HepG2 (cell line): Measurements from ENCODE around the gene B4GALT1.

Experiments used
- CEBPB ChIP-seq: IDR thresholded peaks from 2 replicates; pipeline ENCODE4 v1.6.1; 2011; ENCODE audit warnings: low read depth, low read length, improper control_type of control experiment, borderline replicate concordance
- CENPBD1 ChIP-seq: sonication (generic); formaldehyde crosslinking; IDR thresholded peaks from 2 replicates; pipeline ENCODE4 v1.8.0; 2022; ENCODE audit warnings: missing genetic modification reagents, low read depth, mild to moderate bottlenecking, borderline replicate concordance
- CTCF ChIP-seq: sonication (generic); formaldehyde crosslinking; IDR thresholded peaks from 2 replicates; pipeline ENCODE4 v1.5.0; 2020; ENCODE audit warnings: mild to moderate bottlenecking, missing genetic modification reagents, moderate library complexity
- KLF13 ChIP-seq: sonication (generic); formaldehyde crosslinking; IDR thresholded peaks from 2 replicates; pipeline ENCODE4 v1.4.0; 2020; ENCODE audit warnings: mild to moderate bottlenecking, missing genetic modification reagents
- MAZ ChIP-seq, 2 experiments: sonication (generic) in 1 of 2; formaldehyde crosslinking in 1 of 2; IDR thresholded peaks; 2 replicates each; pipeline versions ENCODE4 v1.5.0 to v1.6.1; 2012 to 2020; ENCODE audit warnings: low read depth in 2 of 2, mild to moderate bottlenecking in 2 of 2, borderline replicate concordance in 1 of 2, improper control_type of control experiment in 1 of 2, low read length in 1 of 2, missing genetic modification reagents in 1 of 2, moderate library complexity in 1 of 2
- MXI1 ChIP-seq: IDR thresholded peaks from 3 replicates; pipeline ENCODE4 v1.6.1; 2012; ENCODE audit warnings: low read depth, low read length, inconsistent platforms, borderline replicate concordance
- PBX2 ChIP-seq: IDR thresholded peaks from 2 replicates; pipeline ENCODE4 v1.6.1; 2016; ENCODE audit warnings: control low read depth
- PHB2 ChIP-seq: fragments of 450-650 bp; IDR thresholded peaks from 2 replicates; pipeline ENCODE4 v1.6.1; 2018; ENCODE audit not compliant: partially characterized antibody
- POLR2A ChIP-seq, 2 experiments: IDR thresholded peaks; 2 replicates each; pipeline ENCODE4 v1.6.1; 2011; ENCODE audit warnings: low read depth in 2 of 2, low read length in 2 of 2, mild to moderate bottlenecking in 1 of 2, moderate library complexity in 1 of 2; ENCODE audit not compliant: insufficient read depth in 1 of 2
- ZNF780A ChIP-seq: sonication (generic); formaldehyde crosslinking; IDR thresholded peaks from 2 replicates; pipeline ENCODE4 v1.8.0; 2022; ENCODE audit warnings: mild to moderate bottlenecking, missing genetic modification reagents, moderate library complexity

GRCh38 chr9:33140401-33141360 is 26.5 kb downstream of the B4GALT1 start:
- TF ChIP-seq CENPBD1 (CRISPR knock-in tag) (no peak), MAZ (IDR thresholded peaks at IDR 0.05; ENCODE audit: borderline replicate concordance, low read depth, low read length) (no peak), MAZ (CRISPR knock-in tag; IDR thresholded peaks at IDR 0.05; ENCODE audit: low read depth) (no peak), ZNF780A (CRISPR knock-in tag) (no peak), KLF13 (CRISPR knock-in tag) (no peak), PHB2 (no peak), CTCF (CRISPR knock-in tag) (no peak), CEBPB (no peak), POLR2A (IDR thresholded peaks at IDR 0.05; ENCODE audit: insufficient read depth in 1 of 2, low read depth in 2 of 2, low read length in 2 of 2) (no peak), MXI1 (no peak), PBX2 (CRISPR knock-in tag) (no peak)
